Omental fat pad (tissue), 4 donors: ENCODE results near the gene GEMIN5. TPM values are rescaled to one million over a fixed set of nuclear protein-coding genes. Genes with fewer than 3 reads are reported as not detected.

Experiments
- ATAC-seq: fragments of 150-250 bp; one replicate; pipeline ENCODE4 v1.9.1; 2016; ENCODE audit warnings: mild to moderate bottlenecking, moderate library complexity; ENCODE audit not compliant: low FRiP score
- DNase-seq: peaks from one replicate; pipeline ENCODE4 v3.0.0-alpha.2; 2019; ENCODE audit warnings: low spot score
- CTCF ChIP-seq, 3 donors: fragments of 450-650 bp; IDR thresholded peaks; one replicate each; pipeline ENCODE4 v1.5.1; 2016 to 2017; ENCODE audit warnings: antibody characterized with exemption in 3 of 3, mild to moderate bottlenecking in 3 of 3, moderate library complexity in 2 of 3
- total RNA-seq, 4 donors: library from RNA; depleted of rRNA; stranded (reverse); fragments of >200 nt; gene quantifications; one replicate each; pipeline ENCODE4 v1.1.0, GENCODE V29; 2016

Gene GEMIN5
- total RNA-seq, 4 donors from 2014 or later: 13.5 to 25.8 (median 20.2) TPM

DNA sequence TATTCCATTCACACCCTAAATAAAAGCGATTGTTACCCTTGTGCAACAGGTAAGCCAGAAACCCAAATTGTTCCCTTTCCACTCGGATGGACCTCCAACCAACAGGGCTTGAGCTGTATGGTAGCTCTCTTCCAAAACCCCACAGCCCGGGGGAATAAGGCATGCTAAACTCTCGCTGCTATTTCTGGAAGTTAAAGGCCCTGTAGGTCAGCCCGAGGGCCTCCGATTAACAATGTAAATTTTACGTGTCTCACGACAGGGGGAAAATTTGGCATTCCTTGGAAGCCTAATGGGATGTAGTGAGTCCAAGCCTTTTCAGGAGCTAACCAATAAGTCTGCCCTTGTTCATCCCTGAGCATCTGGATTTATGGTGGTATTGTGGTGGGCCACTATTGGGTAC lies 53.6 kb downstream of the GEMIN5 start:
- DNase-seq (no peak), ATAC-seq (no peak)
- no peak for TF ChIP-seq CTCF (IDR thresholded peaks at IDR 0.05)

DNA sequence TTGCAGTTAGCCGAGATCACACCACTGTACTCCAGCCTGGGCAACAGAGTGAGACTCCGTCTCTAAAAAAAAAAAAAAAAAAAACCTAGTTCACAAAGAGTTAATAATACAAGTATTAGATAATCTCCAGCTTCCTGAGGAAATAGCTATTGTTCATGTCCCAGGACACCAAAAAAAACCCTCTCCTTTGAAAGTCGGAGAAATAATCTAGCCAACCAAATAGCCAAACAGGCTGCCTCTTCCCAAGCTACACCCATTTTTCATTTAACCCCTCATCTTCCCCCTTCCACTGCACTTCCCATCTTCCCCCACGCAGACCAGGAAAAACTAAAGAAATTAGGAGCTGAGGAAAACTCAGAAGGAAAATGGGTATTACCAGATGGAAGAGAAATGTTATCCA lies 56.0 kb downstream of the GEMIN5 start:
- DNase-seq (no peak), ATAC-seq (no peak)
- no peak for TF ChIP-seq CTCF (IDR thresholded peaks at IDR 0.05)

DNA sequence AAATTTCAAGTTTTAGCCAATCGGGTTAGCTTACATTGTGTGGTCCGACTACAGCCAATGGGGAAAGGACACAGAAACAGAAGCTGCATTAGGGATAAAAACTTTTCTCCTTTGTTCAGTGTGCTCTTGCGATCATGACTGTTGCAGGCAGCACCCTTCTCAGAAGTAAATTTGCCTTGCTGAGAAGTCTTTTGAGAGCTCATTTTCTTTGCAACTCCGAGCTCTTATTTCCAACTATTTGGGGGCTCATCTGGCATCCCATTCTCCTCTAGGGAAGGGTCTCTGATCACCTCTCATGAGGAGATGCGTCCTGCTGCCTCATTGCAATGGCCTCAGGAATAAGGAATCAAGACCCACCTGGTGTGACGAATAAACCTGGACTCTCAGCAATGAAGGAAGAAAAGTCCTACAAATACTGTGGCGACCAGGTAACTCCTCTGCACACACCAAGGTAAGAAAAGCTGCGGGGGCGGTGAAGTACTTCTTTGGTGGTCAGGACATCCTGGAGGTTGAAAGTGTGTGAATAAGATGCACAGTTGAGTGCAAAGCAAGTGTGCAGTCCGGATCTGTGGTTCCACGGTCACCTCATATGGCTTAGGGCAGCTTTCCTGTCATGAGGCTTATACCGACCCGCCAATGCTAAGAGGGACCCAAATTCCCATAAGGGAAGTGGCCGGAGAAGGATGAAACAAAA lies 59.2 kb downstream of the GEMIN5 start:
- TF ChIP-seq CTCF (IDR thresholded peaks at IDR 0.05): no peak
- no peak for ATAC-seq
- no peak for DNase-seq

GRCh38 chr5:154873791-154874331 lies 64.2 kb downstream of the GEMIN5 start:
- DNase-seq (no peak), ATAC-seq (no peak)
- no peak for TF ChIP-seq CTCF (IDR thresholded peaks at IDR 0.05)

DNA sequence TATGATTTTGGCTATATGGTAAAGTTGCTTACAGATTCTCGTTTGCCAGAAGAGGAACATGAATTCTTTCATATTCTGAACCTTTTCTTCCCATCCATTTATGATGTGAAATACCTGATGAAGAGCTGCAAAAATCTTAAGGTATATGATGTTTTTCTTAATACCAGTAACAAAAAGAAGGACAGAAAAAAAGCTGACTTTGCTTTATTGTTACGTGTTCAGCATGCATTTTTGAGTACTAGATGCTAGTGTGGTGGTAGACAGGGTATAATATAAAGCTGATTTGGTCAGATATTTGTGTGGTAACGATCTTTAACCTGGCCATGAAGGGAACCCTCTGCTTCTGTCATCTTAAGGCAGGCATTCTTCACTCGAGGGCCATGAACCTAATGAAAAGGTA lies 66.3 kb downstream of the GEMIN5 start:
- DNase-seq (no peak), ATAC-seq (no peak)
- no peak for TF ChIP-seq CTCF (IDR thresholded peaks at IDR 0.05)

DNA sequence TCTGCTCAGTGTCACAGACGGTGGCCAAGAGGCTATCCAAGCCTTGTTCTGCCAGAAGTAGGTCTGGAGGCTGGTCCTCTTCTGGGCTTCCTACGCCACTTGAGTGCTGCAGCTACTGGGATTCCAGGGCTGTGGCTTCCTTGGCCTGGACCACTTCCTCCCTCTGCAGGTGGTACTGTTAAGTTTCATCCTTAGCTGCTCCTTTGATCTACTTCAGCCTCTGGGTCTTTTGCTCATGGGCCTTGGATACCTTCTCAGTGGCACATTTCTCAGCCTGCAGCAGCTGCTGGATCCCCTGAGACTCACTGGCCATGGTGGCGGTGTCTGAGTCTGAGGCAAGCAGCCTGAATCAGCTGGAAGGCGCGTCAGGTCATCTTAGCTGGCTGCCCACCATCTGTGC lies 69.3 kb downstream of the GEMIN5 start:
- no peak for ATAC-seq
- DNase-seq: no peak
- TF ChIP-seq CTCF (IDR thresholded peaks at IDR 0.05): no peak

DNA sequence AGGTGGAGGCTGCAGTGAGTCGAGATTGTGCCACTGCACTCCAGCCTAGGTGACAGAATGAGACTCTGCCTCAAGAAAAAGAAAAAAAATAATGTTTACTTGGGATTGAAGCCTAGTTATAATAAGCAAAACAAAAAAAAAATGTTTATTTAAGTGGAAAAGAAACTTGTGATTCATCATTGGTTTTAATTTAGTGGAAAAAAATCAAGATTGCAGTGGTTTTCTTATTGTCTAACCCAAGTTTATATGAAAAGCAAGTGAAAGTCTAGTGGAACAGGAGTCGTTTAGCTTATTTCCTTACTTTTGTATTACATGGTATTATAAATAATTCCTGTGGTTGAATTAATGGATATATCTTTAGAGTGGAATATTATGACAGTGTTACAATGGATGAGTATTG lies 71.2 kb downstream of the GEMIN5 start:
- no peak for ATAC-seq
- no peak for DNase-seq
- no peak for TF ChIP-seq CTCF (IDR thresholded peaks at IDR 0.05)
